Hepatocyte (in vitro differentiated cells): Measurements from ENCODE around the gene TMEM117. TPM values are rescaled to one million over a fixed set of nuclear protein-coding genes. Genes with fewer than 3 reads are reported as not detected.

Experiments used
- DNase-seq: peaks from one replicate; pipeline ENCODE4 v3.0.0-alpha.2; 2016; ENCODE audit warnings: low spot score
- H2AFZ ChIP-seq: fragments of 200-600 bp; sonication (generic); 2 replicates; pipeline ENCODE4 v1.6.0; 2016; ENCODE audit warnings: antibody characterized with exemption, mild to moderate bottlenecking
- H3K27ac ChIP-seq: fragments of 200-600 bp; sonication (generic); 2 replicates; pipeline ENCODE4 v1.5.1; 2016; ENCODE audit warnings: mild to moderate bottlenecking
- H3K27me3 ChIP-seq: fragments of 200-600 bp; sonication (generic); 2 replicates; pipeline ENCODE4 v1.6.1; 2016
- H3K36me3 ChIP-seq: fragments of 200-600 bp; sonication (generic); replicated peaks from 2 replicates; pipeline ENCODE4 v1.5.1; 2016; ENCODE audit warnings: low read depth; ENCODE audit not compliant: insufficient read depth
- H3K4me1 ChIP-seq: fragments of 200-600 bp; sonication (generic); 2 replicates; pipeline ENCODE4 v1.5.1; 2016; ENCODE audit warnings: mild to moderate bottlenecking, moderate library complexity; ENCODE audit not compliant: insufficient read depth
- H3K4me2 ChIP-seq: fragments of 200-600 bp; sonication (generic); 2 replicates; pipeline ENCODE4 v1.6.0; 2016
- H3K4me3 ChIP-seq: fragments of 200-600 bp; sonication (generic); 2 replicates; pipeline ENCODE4 v1.5.1; 2016; ENCODE audit warnings: mild to moderate bottlenecking
- H3K79me2 ChIP-seq: fragments of 200-600 bp; sonication (generic); 2 replicates; pipeline ENCODE4 v1.6.0; 2017; ENCODE audit warnings: mild to moderate bottlenecking
- H3K9me2 ChIP-seq: fragments of 200-600 bp; sonication (generic); replicated peaks from 2 replicates; pipeline ENCODE4 v1.6.0; 2017; ENCODE audit warnings: mild to moderate bottlenecking; ENCODE audit not compliant: insufficient read depth
- H3K9me3 ChIP-seq: fragments of 200-600 bp; sonication (generic); 2 replicates; pipeline ENCODE4 v1.5.1; 2016; ENCODE audit warnings: low read depth, mild to moderate bottlenecking
- H4K20me1 ChIP-seq: fragments of 200-600 bp; sonication (generic); 2 replicates; pipeline ENCODE4 v1.6.0; 2016; ENCODE audit warnings: mild to moderate bottlenecking; ENCODE audit not compliant: insufficient read depth, poor library complexity, severe bottlenecking
- EZH2 ChIP-seq: fragments of 200-600 bp; sonication (generic); IDR thresholded peaks from 2 replicates; pipeline ENCODE4 v1.6.1; 2016; ENCODE audit warnings: antibody characterized with exemption, mild to moderate bottlenecking, borderline replicate concordance
- EZH2phosphoT487 ChIP-seq: fragments of 200-600 bp; sonication (generic); IDR thresholded peaks from one replicate; pipeline ENCODE4 v1.6.1; 2018; ENCODE audit warnings: antibody characterized with exemption, mild to moderate bottlenecking, low read depth, moderate library complexity; ENCODE audit not compliant: unreplicated experiment, severe bottlenecking
- WGBS: methylation state at CpG from one replicate; pipeline ENCODE4 v1.1.6; 2016; ENCODE audit warnings: low lambda C conversion rate; ENCODE audit errors: missing lambda C conversion rate; 5-methylcytosine and 5-hydroxymethylcytosine counted together
- polyA plus RNA-seq: library from polyadenylated mRNA; unstranded; fragments of >200 nt; fragmentation: Nextera tagmentation; extraction: Ambion mirVana; gene quantifications from 2 replicates; pipeline ENCODE4 v1.2.1, GENCODE V29; 2016
- total RNA-seq: library from RNA; depleted of rRNA; stranded (reverse); fragments of >200 nt; gene quantifications from 2 replicates; pipeline ENCODE4 v1.2.3, GENCODE V29; 2014
- TF ChIP-seq, protein P1 (sequence below): fragments of 200-600 bp; sonication (generic); IDR thresholded peaks from 2 replicates; pipeline ENCODE4 v1.5.1; 2016; ENCODE audit warnings: antibody characterized with exemption, mild to moderate bottlenecking; ENCODE audit not compliant: poor library complexity

TMEM117 gene
- total and polyA plus RNA-seq, 2 experiments from 2014 or later, result 12.4 to 47.1 TPM

DNA sequence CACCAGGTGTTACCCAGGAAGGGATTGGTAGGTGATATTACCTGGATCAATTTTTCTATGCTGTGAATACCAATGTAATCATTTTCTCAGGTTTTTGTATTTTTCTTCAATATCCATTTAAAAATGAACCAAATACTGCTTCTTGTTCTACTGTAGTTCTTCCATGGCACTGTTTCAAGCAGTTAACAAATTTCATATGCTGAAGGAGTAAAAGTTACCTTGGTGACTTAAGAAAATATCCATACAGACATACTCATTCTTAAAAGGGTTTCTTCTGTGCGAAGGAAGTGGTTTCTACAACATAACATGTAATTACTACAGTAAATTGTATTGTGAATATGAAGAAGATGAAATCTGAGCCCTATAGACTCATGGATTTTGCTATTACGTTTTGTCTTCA, 222.5 kb downstream of the TMEM117 start:
- Histone ChIP-seq H3K36me3 (no peaks in the 10 kb centered on the region), H3K79me2 (no peaks in the 10 kb centered on the region), H3K4me1 (no peaks in the 10 kb centered on the region), H3K4me2 (no peak overlapping the region), H3K9me2 (no peaks in the 10 kb centered on the region), H3K27ac (no peak overlapping the region), H4K20me1 (no peaks in the 10 kb centered on the region), H3K4me3 (no peak overlapping the region), H3K27me3 (no peaks in the 10 kb centered on the region), H2AFZ (no peak overlapping the region), H3K9me3 (no peaks in the 10 kb centered on the region)
- DNase-seq, result no peak
- TF ChIP-seq EZH2 (no peak), EZH2phosphoT487 (no peak)
- TF ChIP-seq, protein P1, sequence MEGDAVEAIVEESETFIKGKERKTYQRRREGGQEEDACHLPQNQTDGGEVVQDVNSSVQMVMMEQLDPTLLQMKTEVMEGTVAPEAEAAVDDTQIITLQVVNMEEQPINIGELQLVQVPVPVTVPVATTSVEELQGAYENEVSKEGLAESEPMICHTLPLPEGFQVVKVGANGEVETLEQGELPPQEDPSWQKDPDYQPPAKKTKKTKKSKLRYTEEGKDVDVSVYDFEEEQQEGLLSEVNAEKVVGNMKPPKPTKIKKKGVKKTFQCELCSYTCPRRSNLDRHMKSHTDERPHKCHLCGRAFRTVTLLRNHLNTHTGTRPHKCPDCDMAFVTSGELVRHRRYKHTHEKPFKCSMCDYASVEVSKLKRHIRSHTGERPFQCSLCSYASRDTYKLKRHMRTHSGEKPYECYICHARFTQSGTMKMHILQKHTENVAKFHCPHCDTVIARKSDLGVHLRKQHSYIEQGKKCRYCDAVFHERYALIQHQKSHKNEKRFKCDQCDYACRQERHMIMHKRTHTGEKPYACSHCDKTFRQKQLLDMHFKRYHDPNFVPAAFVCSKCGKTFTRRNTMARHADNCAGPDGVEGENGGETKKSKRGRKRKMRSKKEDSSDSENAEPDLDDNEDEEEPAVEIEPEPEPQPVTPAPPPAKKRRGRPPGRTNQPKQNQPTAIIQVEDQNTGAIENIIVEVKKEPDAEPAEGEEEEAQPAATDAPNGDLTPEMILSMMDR, result no peak
- WGBS, result 80% methylated on average over 2 of the region's 2 CpGs

DNA sequence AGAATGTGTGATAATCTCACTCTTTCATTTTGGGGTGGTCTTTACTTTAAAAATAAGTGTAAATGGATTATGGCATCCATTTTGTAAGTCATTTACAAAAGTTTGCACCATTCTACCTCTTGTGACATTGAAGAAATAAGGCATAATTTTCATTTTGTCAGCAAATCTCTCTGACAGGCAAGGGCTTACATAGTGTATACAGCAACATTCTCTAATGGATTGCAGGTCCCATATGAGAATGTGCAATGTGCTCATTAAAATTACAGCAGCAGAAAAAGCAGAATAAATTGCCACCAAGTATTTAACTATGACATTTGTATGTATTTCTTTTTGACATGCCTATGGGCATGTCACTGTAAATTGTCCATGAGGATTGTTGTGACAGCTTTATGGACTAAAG, 223.6 kb downstream of the TMEM117 start:
- Histone ChIP-seq H3K27ac (no peak overlapping the region), H2AFZ (no peak overlapping the region), H3K4me2 (no peak overlapping the region), H3K36me3 (no peaks in the 10 kb centered on the region), H3K9me2 (no peaks in the 10 kb centered on the region), H3K4me1 (no peaks in the 10 kb centered on the region), H3K27me3 (no peaks in the 10 kb centered on the region), H4K20me1 (no peaks in the 10 kb centered on the region), H3K9me3 (no peaks in the 10 kb centered on the region), H3K4me3 (no peak overlapping the region), H3K79me2 (no peaks in the 10 kb centered on the region)
- TF ChIP-seq EZH2, result no peak
- no peak for TF ChIP-seq EZH2phosphoT487
- TF ChIP-seq, protein P1, result no peak
- DNase-seq, result no peak

DNA sequence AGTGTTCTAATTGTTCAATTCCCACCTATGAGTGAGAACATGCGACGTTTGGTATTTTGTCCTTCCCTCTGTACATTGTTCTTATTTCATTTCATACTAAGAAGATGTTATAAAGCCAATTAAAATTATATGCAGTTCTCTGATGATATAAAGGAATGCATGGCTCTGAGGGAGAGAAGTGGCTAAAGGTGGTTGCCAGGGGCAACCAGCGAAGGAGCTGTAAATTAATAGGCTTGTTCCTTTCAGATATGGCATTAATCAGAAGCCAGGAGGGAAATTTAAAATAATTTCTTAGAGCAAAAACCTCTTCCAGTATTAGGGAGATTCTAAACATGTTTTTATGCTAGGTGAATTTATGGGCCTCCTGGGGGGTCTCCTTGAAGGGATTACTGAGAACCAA, 227.8 kb downstream of the TMEM117 start:
- Histone ChIP-seq H3K79me2 (no peaks in the 10 kb centered on the region), H3K27me3 (no peaks in the 10 kb centered on the region), H3K4me3 (no peak overlapping the region), H3K4me2 (no peak overlapping the region), H3K27ac (no peak overlapping the region), H2AFZ (no peak overlapping the region), H3K36me3 (no peaks in the 10 kb centered on the region), H3K9me2 (no peaks in the 10 kb centered on the region), H3K9me3 (no peaks in the 10 kb centered on the region), H3K4me1 (no peaks in the 10 kb centered on the region), H4K20me1 (no peaks in the 10 kb centered on the region)
- DNase-seq, result no peak
- WGBS, result 91% methylated on average over 3 of the region's 3 CpGs
- TF ChIP-seq EZH2 (no peak), EZH2phosphoT487 (no peak)
- TF ChIP-seq, protein P1, result no peak

DNA sequence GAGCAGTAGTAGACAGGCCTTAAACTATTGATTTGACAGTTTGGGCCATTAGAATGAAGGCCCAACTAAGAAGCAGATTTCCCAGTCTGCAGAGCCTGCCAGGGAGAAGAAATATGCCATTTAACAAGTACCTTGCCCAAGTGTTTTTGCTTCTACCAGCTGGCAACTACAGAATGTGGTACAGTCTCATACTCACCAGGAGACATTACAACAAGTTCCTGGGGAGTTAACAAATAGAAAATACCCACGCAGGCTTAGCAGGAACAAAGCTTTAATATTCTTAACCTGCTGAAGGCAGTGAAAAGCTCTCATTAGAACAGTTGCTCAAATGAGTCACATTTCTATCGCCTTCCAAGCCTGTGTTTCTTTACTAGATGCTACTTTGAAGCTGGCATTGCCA, 241.0 kb downstream of the TMEM117 start:
- Histone ChIP-seq H3K4me1 (no peaks in the 10 kb centered on the region), H3K27ac (no peak overlapping the region), H3K79me2 (no peaks in the 10 kb centered on the region), H3K36me3 (no peaks in the 10 kb centered on the region), H3K4me3 (no peak overlapping the region), H4K20me1 (no peaks in the 10 kb centered on the region), H2AFZ (no peak overlapping the region), H3K27me3 (no peaks in the 10 kb centered on the region), H3K9me2 (no peaks in the 10 kb centered on the region), H3K9me3 (no peaks in the 10 kb centered on the region), H3K4me2 (no peak overlapping the region)
- TF ChIP-seq EZH2 (no peak), EZH2phosphoT487 (no peak)
- TF ChIP-seq, protein P1, result no peak
- no peak for DNase-seq
- WGBS, result 72% methylated on average over 2 of the region's 2 CpGs
